GM18867 (cell line): Measurements from ENCODE around the gene TAPBP.

ENCODE experiments used
- ATAC-seq: cut with Tn5 transposase; IDR thresholded peaks from one replicate; pipeline ENCODE4 v1.9.1; 2021; ENCODE audit warnings: mild to moderate bottlenecking, moderate library complexity; ENCODE audit not compliant: unreplicated experiment

Gene TAPBP

GRCh38 chr6:33249732-33250630 lies 63.9 kb downstream of the TAPBP start:
- no peak for ATAC-seq
